ENCODE results near the gene STIMATE.

DNA sequence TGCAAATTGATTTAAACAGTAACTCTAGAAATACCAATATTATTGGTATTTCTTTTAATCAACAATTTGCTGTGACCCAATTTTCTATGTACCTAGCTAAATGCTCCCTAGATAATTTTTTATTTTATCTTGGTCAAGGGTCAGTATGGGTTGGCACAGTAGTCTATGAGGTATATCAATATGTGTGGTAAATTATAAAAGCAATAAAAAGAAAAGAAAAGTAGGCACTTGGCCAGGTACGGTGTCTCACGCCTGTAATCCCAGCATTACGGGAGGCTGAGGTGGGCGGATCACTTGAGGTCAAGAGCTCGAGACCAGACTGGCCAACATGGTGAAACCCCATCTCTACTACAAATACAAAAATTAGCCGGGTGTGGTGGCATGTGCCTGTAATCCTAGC, 34.0 kb upstream of the STIMATE start:
- TF ChIP-seq, protein P1, sequence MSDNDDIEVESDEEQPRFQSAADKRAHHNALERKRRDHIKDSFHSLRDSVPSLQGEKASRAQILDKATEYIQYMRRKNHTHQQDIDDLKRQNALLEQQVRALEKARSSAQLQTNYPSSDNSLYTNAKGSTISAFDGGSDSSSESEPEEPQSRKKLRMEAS (IDR thresholded peaks at IDR 0.05; ENCODE audit: low read depth, low read length): no peak
- TF ChIP-seq POLR2A (IDR thresholded peaks at IDR 0.05; ENCODE audit: extremely low read depth, insufficient read length) (no peak), MYC (IDR thresholded peaks at IDR 0.05; ENCODE audit: low read depth, low read length) (no peak)
- TF ChIP-seq, protein P2, sequence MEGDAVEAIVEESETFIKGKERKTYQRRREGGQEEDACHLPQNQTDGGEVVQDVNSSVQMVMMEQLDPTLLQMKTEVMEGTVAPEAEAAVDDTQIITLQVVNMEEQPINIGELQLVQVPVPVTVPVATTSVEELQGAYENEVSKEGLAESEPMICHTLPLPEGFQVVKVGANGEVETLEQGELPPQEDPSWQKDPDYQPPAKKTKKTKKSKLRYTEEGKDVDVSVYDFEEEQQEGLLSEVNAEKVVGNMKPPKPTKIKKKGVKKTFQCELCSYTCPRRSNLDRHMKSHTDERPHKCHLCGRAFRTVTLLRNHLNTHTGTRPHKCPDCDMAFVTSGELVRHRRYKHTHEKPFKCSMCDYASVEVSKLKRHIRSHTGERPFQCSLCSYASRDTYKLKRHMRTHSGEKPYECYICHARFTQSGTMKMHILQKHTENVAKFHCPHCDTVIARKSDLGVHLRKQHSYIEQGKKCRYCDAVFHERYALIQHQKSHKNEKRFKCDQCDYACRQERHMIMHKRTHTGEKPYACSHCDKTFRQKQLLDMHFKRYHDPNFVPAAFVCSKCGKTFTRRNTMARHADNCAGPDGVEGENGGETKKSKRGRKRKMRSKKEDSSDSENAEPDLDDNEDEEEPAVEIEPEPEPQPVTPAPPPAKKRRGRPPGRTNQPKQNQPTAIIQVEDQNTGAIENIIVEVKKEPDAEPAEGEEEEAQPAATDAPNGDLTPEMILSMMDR (IDR thresholded peaks at IDR 0.05; ENCODE audit: low read depth, low read length): no peak

Data from NB4 (cell line).